Measurements from ENCODE around the gene HJURP.

DNA sequence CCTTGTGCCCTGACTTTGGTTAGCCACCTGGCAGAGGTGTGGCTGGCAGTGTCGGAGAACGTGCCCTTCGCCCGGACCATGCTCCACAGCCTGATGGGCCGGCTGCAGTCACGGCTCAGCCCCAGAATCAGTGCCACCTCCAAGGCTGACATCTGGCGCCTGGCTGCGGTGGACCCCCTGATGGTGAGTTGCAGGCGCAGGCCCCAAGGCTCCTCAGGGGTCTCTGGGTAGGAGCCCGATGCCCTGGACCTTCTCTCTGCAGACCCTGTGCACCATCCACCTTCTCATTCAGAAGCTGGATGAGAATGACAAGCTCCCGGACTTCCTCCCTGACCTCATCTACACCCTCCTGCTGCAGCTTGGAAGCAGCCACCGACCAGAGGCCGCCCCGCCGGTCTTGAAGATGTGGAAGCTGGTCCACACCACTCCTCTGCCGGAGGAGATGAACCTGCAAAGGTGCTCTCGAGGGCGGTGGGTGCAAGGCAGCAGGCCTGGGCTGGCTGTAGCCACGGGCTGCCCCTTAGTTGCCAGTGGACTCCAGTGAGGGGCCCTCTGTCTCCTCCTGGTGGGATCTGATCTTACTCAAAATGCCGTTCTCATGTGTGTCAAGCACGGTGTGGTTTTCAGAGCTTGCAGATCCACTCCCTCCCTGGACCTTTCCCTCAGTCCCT is 32.1 kb downstream of the HJURP start:
- TF ChIP-seq, protein P1, sequence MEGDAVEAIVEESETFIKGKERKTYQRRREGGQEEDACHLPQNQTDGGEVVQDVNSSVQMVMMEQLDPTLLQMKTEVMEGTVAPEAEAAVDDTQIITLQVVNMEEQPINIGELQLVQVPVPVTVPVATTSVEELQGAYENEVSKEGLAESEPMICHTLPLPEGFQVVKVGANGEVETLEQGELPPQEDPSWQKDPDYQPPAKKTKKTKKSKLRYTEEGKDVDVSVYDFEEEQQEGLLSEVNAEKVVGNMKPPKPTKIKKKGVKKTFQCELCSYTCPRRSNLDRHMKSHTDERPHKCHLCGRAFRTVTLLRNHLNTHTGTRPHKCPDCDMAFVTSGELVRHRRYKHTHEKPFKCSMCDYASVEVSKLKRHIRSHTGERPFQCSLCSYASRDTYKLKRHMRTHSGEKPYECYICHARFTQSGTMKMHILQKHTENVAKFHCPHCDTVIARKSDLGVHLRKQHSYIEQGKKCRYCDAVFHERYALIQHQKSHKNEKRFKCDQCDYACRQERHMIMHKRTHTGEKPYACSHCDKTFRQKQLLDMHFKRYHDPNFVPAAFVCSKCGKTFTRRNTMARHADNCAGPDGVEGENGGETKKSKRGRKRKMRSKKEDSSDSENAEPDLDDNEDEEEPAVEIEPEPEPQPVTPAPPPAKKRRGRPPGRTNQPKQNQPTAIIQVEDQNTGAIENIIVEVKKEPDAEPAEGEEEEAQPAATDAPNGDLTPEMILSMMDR (IDR thresholded peaks at IDR 0.05) = no peak
- no peak for TF ChIP-seq POLR2A (IDR thresholded peaks at IDR 0.05)
